GM18498 (cell line): ENCODE data around the gene TMEM185B.
"Not testable (repeated sequence)": the region's sequence is repeated elsewhere in the genome, so short reads cannot be mapped to it uniquely, and the experiment has no call there.

ENCODE experiments used
- ATAC-seq: cut with Tn5 transposase; IDR thresholded peaks from one replicate; pipeline ENCODE4 v1.9.1; 2021; ENCODE audit warnings: mild to moderate bottlenecking, moderate library complexity; ENCODE audit not compliant: unreplicated experiment

TMEM185B gene

GRCh38 chr2:120208381-120209353 is 14.5 kb downstream of the TMEM185B start:
- no peak for ATAC-seq

DNA sequence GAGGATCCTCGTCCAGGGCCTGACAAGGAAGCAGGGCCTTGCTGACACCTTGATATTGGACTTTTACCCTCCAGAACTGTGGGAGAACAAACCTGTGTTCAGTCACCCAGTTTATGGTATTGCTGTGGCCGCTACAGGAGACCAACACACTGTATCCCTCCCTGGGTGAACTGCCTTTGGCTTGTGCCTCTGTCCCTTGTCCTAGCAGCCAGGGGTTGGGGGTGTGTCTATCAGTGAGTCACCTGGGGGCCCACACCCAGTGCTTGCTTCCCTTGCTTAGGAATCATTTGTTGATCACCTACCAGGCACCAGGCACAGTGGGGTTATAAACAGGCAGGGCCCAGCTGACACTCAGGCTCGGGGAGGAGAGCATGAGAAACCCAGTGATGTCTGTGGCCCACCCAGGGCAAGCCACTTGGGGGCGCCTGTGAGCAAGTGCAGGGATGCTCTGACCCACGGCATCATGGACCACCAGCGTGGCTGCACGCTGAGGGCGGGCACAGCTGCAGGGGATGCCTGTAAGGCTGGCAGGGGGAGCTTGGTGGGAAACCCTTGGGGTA is 17.1 kb downstream of the TMEM185B start:
- no peak for ATAC-seq

GRCh38 chr2:120204945-120205670 is 18.1 kb downstream of the TMEM185B start:
- no peak for ATAC-seq

DNA sequence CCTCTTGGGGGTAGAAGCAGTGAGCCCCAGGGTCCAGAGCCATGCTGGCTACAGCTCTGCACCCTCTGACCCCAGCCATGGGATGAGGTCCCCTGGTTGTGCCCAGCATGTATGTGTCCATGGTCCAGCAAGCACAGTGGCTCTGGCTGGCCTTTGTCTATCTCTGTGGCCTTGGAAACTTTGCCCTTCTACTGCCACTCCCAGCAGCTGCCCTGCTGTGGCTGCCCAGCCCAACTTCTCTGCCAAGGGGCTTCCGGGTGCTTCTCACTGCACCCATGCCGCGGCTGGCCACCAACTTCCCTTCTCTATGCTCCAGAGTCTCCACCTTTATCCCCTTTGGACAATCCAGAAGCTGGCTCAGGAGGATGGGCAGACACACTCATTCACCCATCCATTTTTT is 18.8 kb downstream of the TMEM185B start:
- no peak for ATAC-seq

DNA sequence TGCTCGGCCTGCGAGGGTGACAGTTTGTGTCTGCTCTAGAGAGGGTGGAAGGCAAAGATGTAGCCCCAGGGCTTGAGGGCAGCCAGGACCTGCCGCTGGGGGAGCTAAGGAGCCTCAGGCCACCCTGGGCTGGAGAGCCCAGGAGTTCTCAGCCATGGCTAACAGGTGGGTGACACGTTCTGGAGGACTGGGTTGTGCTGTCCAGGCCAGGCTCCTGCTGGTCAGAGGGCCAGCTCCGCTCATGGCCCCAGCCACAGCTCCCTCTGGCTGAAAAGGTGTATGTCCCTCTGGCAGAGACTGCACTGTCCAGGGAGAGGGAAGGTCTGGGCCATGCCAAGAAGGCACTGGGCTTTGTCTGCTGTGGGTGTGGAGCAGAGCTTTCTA is 19.2 kb downstream of the TMEM185B start:
- ATAC-seq = no peak

DNA sequence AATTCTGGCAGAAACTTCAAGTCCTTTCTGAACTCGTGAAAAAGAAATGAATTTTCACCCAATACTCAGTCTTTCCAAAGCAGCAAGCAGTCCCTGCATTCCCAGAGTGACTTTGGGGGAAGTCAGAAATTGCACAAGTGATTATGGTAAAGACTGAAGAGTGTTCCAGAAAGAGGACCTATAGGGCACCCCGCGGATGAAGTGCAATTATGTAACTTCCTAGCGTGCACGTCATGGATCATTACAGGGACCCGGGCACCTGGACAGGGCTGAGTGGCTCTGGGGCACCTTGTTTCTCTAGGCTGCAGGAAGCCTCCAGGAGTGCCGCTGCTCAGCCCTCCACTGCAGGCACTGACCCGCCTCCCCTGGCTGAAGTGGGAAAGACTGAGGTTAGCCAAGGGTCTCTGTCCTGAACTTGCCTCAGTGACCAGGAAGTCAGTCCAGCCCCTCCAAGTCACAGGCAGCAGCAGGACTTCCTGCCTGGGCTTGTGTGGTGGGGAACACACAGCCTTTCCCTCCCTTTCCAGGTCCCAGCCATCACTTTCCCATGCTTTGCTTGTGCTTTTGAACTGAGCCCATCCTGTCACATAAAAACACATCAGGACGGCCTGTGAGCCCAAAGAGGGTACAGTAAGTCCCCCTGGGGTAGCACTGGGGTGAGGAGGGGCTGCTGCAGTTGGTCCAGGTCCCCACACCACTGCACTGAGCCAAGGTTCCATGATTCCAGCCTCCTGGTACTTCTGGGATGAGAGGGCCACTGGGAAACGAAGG is 19.8 kb downstream of the TMEM185B start:
- ATAC-seq = no peak

GRCh38 chr2:120199817-120200459 is 23.3 kb downstream of the TMEM185B start:
- ATAC-seq = not testable (repeated sequence)

DNA sequence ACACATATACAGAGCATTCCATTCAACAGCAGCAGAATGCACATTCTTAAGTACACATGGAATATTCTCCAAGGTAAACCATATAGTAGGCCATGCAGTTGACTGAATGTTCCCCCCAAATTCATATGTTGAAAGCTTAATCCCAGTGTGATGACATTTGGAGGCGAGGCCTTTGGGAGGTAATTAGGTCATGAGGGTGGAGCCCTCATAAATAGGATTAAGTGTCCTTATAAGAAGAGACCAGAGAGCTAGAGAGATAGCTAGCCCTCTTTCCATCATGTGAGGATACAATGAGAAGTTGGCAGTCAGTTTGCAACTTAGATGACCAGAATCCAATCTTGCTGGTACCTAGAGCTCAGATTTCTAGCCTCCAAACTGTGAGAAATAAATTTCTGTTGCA is 27.6 kb downstream of the TMEM185B start:
- no peak for ATAC-seq

- ATAC-seq = no peak
Observed at GRCh38 chr2:120192280-120192679, 30.9 kb downstream of the TMEM185B start.

- ATAC-seq = no peak
Observed at GRCh38 chr2:120189189-120189588, 34.0 kb downstream of the TMEM185B start.

- ATAC-seq = no peak
Observed at GRCh38 chr2:120182019-120182560, 41.1 kb downstream of the TMEM185B start.

DNA sequence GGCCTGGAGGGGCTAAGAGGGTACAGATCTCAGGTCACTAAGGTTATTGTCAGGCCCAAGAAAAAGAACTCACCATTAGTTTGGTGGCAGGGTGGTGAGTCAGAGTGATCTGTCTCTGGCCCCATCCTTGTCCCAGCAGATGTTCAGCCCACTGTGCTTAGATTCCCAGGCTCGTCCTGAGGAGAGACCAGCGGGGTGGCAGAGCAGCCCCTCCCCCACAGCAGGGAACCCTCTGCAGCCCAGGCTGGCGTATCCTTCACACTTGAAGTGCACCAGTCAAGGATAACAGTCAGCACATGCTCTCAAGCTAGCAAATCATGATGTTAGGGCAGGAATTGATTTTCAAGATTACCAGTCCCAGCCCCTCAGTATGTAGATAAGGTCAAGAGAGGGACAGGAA is 43.1 kb downstream of the TMEM185B start:
- ATAC-seq = no peak

GRCh38 chr2:120179396-120179795 is 43.8 kb downstream of the TMEM185B start:
- no peak for ATAC-seq

- ATAC-seq = no peak
Observed at GRCh38 chr2:120177973-120178372, 45.2 kb downstream of the TMEM185B start.

- peak; percentile 97 for ATAC-seq
Observed at GRCh38 chr2:120177001-120177621, 46.1 kb downstream of the TMEM185B start.

DNA sequence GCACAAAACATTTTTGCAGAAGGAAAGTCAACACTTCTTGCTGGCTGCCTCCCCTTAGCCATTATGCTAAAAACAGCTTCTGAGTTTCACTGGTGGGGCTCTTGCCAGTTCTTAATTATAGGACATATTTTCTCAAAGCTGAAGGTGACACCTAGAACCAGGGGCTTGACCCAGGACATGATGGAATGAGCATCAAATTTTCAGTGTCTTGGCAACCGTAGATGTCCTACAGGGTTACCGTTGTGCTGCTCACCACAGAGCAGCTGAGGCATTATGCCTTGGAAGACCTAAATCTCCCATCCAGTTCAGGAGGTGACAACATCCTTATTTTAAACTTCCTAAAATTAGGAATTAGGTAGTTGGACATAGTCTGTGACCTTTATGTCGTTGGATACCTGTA is 46.7 kb downstream of the TMEM185B start:
- no peak for ATAC-seq

- ATAC-seq = no peak
Observed at GRCh38 chr2:120174963-120175581, 48.1 kb downstream of the TMEM185B start.
